ENCODE measurements around the gene GAL3ST2. TPM values are rescaled to one million over a fixed set of nuclear protein-coding genes. Genes with fewer than 3 reads are reported as not detected.
A peak's percentile ranks its signal among the peaks of the same experiment; 100 is the strongest.
"Not testable (repeated sequence)": the region's sequence is repeated elsewhere in the genome, so short reads cannot be mapped to it uniquely, and the experiment has no call there.

Gene GAL3ST2
- total RNA-seq, 1 donor from 2014 or later, result not detected

GRCh38 chr2:241820625-241821384 lies 44.2 kb downstream of the GAL3ST2 start:
- Mint-ChIP-seq H3K36me3 (ENCODE audit: low read depth, unreplicated experiment) (peaks cover 19% of the 10 kb centered on the region), H3K4me3 (ENCODE audit: unreplicated experiment) (peak overlapping the region; percentile 56), H3K4me1 (ENCODE audit: unreplicated experiment) (peaks cover 24% of the 10 kb centered on the region), H3K9me3 (ENCODE audit: unreplicated experiment) (peaks cover 13% of the 10 kb centered on the region), H3K27ac (ENCODE audit: unreplicated experiment) (peak overlapping the region; percentile 82), H3K27me3 (ENCODE audit: unreplicated experiment) (peaks cover 19% of the 10 kb centered on the region)
- TF ChIP-seq CTCF (IDR thresholded peaks at IDR 0.05; ENCODE audit: unreplicated experiment), result no peak
- DNase-seq (ENCODE audit: low spot score), result peak; percentile 7

- H3K36me3 Mint-ChIP-seq (ENCODE audit: low read depth, unreplicated experiment), result peaks cover 19% of the 10 kb centered on the region
- peak; percentile 33 for DNase-seq (ENCODE audit: low spot score)
- peaks cover 19% of the 10 kb centered on the region for H3K27me3 Mint-ChIP-seq (ENCODE audit: unreplicated experiment)
- no peak for TF ChIP-seq CTCF (IDR thresholded peaks at IDR 0.05; ENCODE audit: unreplicated experiment)
- H3K27ac Mint-ChIP-seq (ENCODE audit: unreplicated experiment), result peak overlapping the region; percentile 82
- H3K4me1 Mint-ChIP-seq (ENCODE audit: unreplicated experiment), result peaks cover 24% of the 10 kb centered on the region
- peaks cover 13% of the 10 kb centered on the region for H3K9me3 Mint-ChIP-seq (ENCODE audit: unreplicated experiment)
- peak overlapping the region; percentile 56 for H3K4me3 Mint-ChIP-seq (ENCODE audit: unreplicated experiment)
These were observed 45.0 kb downstream of the GAL3ST2 start for GRCh38 chr2:241821460-241822263.

- no peak for TF ChIP-seq CTCF (IDR thresholded peaks at IDR 0.05; ENCODE audit: unreplicated experiment)
- H3K4me1 Mint-ChIP-seq (ENCODE audit: unreplicated experiment), result peaks cover 24% of the 10 kb centered on the region
- peaks cover 19% of the 10 kb centered on the region for H3K27me3 Mint-ChIP-seq (ENCODE audit: unreplicated experiment)
- H3K36me3 Mint-ChIP-seq (ENCODE audit: low read depth, unreplicated experiment), result peaks cover 19% of the 10 kb centered on the region
- DNase-seq (ENCODE audit: low spot score), result no peak
- peaks cover 13% of the 10 kb centered on the region for H3K9me3 Mint-ChIP-seq (ENCODE audit: unreplicated experiment)
- H3K27ac Mint-ChIP-seq (ENCODE audit: unreplicated experiment), result peak overlapping the region; percentile 86
- peak overlapping the region; percentile 61 for H3K4me3 Mint-ChIP-seq (ENCODE audit: unreplicated experiment)
These were observed 45.6 kb downstream of the GAL3ST2 start for GRCh38 chr2:241822264-241822623.

- DNase-seq (ENCODE audit: low spot score), result not testable (repeated sequence)
- peak overlapping the region; percentile 77 for H3K4me3 Mint-ChIP-seq (ENCODE audit: unreplicated experiment)
- peaks cover 19% of the 10 kb centered on the region for H3K36me3 Mint-ChIP-seq (ENCODE audit: low read depth, unreplicated experiment)
- peaks cover 24% of the 10 kb centered on the region for H3K4me1 Mint-ChIP-seq (ENCODE audit: unreplicated experiment)
- peaks cover 13% of the 10 kb centered on the region for H3K9me3 Mint-ChIP-seq (ENCODE audit: unreplicated experiment)
- H3K27me3 Mint-ChIP-seq (ENCODE audit: unreplicated experiment), result peaks cover 19% of the 10 kb centered on the region
- H3K27ac Mint-ChIP-seq (ENCODE audit: unreplicated experiment), result peak overlapping the region; percentile 58
These were observed 47.2 kb downstream of the GAL3ST2 start for GRCh38 chr2:241823531-241824437.

GRCh38 chr2:241827394-241827793 lies 50.8 kb downstream of the GAL3ST2 start:
- H3K27ac Mint-ChIP-seq (ENCODE audit: unreplicated experiment), result no peak overlapping the region
- peaks cover 17% of the 10 kb centered on the region for H3K4me1 Mint-ChIP-seq (ENCODE audit: unreplicated experiment)
- DNase-seq (ENCODE audit: low spot score), result no peak
- H3K36me3 Mint-ChIP-seq (ENCODE audit: low read depth, unreplicated experiment), result peaks cover 18% of the 10 kb centered on the region
- H3K4me3 Mint-ChIP-seq (ENCODE audit: unreplicated experiment), result no peak overlapping the region
- peaks cover 16% of the 10 kb centered on the region for H3K27me3 Mint-ChIP-seq (ENCODE audit: unreplicated experiment)
- TF ChIP-seq CTCF (IDR thresholded peaks at IDR 0.05; ENCODE audit: unreplicated experiment), result no peak
- H3K9me3 Mint-ChIP-seq (ENCODE audit: unreplicated experiment), result peaks cover 13% of the 10 kb centered on the region

Data from endothelial cell (in vitro differentiated cells).